GM13976 (cell line): ENCODE measurements around the gene SLC1A2.

Experiments used
- DNase-seq: peaks from one replicate; pipeline ENCODE4 v3.0.0; 2012; ENCODE audit warnings: low spot score
- CTCF ChIP-seq: IDR thresholded peaks from 2 replicates; pipeline ENCODE4 v1.5.1; 2012; ENCODE audit warnings: borderline replicate concordance, mild to moderate bottlenecking; ENCODE audit not compliant: insufficient read depth; ENCODE audit errors: extremely low read depth, missing control alignments, control extremely low read depth
- in situ Hi-C: fragments of 300-500 bp; cut with MboI; formaldehyde crosslinking; loops from one replicate; pipeline ENCODE4 v1.12.0; 2022; ENCODE audit warnings: low sequenced_read_pairs, mixed read lengths, inconsistent platforms; ENCODE audit not compliant: unreplicated experiment

The SLC1A2 gene

GRCh38 chr11:35290876-35291275 lies 128.5 kb downstream of the SLC1A2 start:
- no peak for TF ChIP-seq CTCF

GRCh38 chr11:35289821-35290220 lies 129.5 kb downstream of the SLC1A2 start:
- DNase-seq: no peak
- TF ChIP-seq CTCF: no peak
- in situ Hi-C loops: no loop called here

More at GRCh38 chr11:35290876-35291275, 128.5 kb downstream of the SLC1A2 start:
- no peak for DNase-seq
- in situ Hi-C loops: no loop called here

- in situ Hi-C loops: no loop called here
- no peak for TF ChIP-seq CTCF
- no peak for DNase-seq
Measured at GRCh38 chr11:35288817-35289541, 130.4 kb downstream of the SLC1A2 start.

GRCh38 chr11:35288309-35288708 lies 131.0 kb downstream of the SLC1A2 start:
- in situ Hi-C loops: no loop called here
- no peak for DNase-seq
- no peak for TF ChIP-seq CTCF

GRCh38 chr11:35287344-35287890 lies 131.9 kb downstream of the SLC1A2 start:
- TF ChIP-seq CTCF: no peak
- no peak for DNase-seq
- in situ Hi-C loops: no loop called here

GRCh38 chr11:35286126-35286525 lies 133.2 kb downstream of the SLC1A2 start:
- no peak for DNase-seq
- in situ Hi-C loops: no loop called here
- no peak for TF ChIP-seq CTCF
